SK-N-SH (cell line): ENCODE results near the gene CCDC177. TPM values are rescaled to one million over a fixed set of nuclear protein-coding genes. Genes with fewer than 3 reads are reported as not detected.

ENCODE experiments used
- CTCF ChIA-PET: fragments of 300-600, 350-600 bp; formaldehyde crosslinking; extraction: SDS; loops from one replicate; lab custom pipeline; 2021; lab: Yijun Ruan, JAX
- POLR2A ChIA-PET: fragments of 350-600 bp; sonication (Branson Sonifier 250); formaldehyde crosslinking; extraction: SDS; loops from one replicate; lab custom pipeline; 2020; ENCODE audit warnings: antibody characterized with exemption, inconsistent platforms; lab: Yijun Ruan, JAX
- DNase-seq: peaks from one replicate; pipeline ENCODE4 v3.0.0; 2012
- H2AFZ ChIP-seq: fragments of 200-600 bp; sonication (generic); 2 replicates; pipeline ENCODE4 v1.8.1; 2016; ENCODE audit warnings: antibody characterized with exemption, mild to moderate bottlenecking, low read depth
- H3F3A ChIP-seq: fragments of 200-600 bp; sonication (generic); replicated peaks from 2 replicates; pipeline ENCODE3; 2016; ENCODE audit warnings: antibody characterized with exemption, mild to moderate bottlenecking; ENCODE audit not compliant: insufficient read depth
- H3K27ac ChIP-seq, 2 experiments: fragments of 200-500 bp in 1 of 2; fragments of 200-600 bp in 1 of 2; sonication (Bioruptor generic) in 1 of 2; sonication (generic), shearing (Covaris generic) in 1 of 2; 2 replicates each; pipeline versions ENCODE4 v1.5.1 to v1.6.1; 2014 to 2016; ENCODE audit warnings: low read depth in 2 of 2, inconsistent platforms in 1 of 2, low read length in 1 of 2, mild to moderate bottlenecking in 1 of 2, mixed read lengths in 1 of 2
- H3K27me3 ChIP-seq: fragments of 200-600 bp; sonication (generic), shearing (Covaris generic); 2 replicates; pipeline ENCODE4 v1.6.1; 2016; ENCODE audit warnings: mixed run types; ENCODE audit not compliant: insufficient read depth
- H3K36me3 ChIP-seq, 2 experiments: fragments of 200-500 bp in 1 of 2; fragments of 200-600 bp in 1 of 2; sonication (Bioruptor generic) in 1 of 2; sonication (generic) in 1 of 2; replicated peaks in 1 of 2; 2 replicates each; pipeline versions ENCODE3 to v1.5.1; 2014 to 2016; ENCODE audit warnings: low read length in 1 of 2, mild to moderate bottlenecking in 1 of 2; ENCODE audit not compliant: insufficient read depth in 2 of 2, control insufficient read depth in 1 of 2
- H3K4me1 ChIP-seq, 2 experiments: fragments of 200-500 bp in 1 of 2; fragments of 200-600 bp in 1 of 2; sonication (Bioruptor generic) in 1 of 2; sonication (generic), shearing (Covaris generic) in 1 of 2; 2 replicates each; pipeline versions ENCODE4 v1.5.1 to v1.6.1; 2014 to 2016; ENCODE audit warnings: low read depth in 1 of 2, low read length in 1 of 2, mixed run types in 1 of 2; ENCODE audit not compliant: insufficient read depth in 2 of 2, control insufficient read depth in 1 of 2
- H3K4me2 ChIP-seq: fragments of 200-600 bp; sonication (generic), shearing (Covaris generic); 2 replicates; pipeline ENCODE4 v1.6.1; 2017; ENCODE audit warnings: mixed run types
- H3K4me3 ChIP-seq, 2 experiments: fragments of 200-500 bp in 1 of 2; fragments of 200-600 bp in 1 of 2; sonication (Bioruptor generic) in 1 of 2; sonication (generic), shearing (Covaris generic) in 1 of 2; 2 replicates each; pipeline versions ENCODE4 v1.5.1 to v1.8.1; 2014 to 2016; ENCODE audit warnings: low read depth in 2 of 2, inconsistent platforms in 1 of 2, low read length in 1 of 2, mild to moderate bottlenecking in 1 of 2, mixed read lengths in 1 of 2, moderate library complexity in 1 of 2
- H3K79me2 ChIP-seq: fragments of 200-600 bp; sonication (generic); 2 replicates; pipeline ENCODE4 v1.8.1; 2017; ENCODE audit warnings: mild to moderate bottlenecking; ENCODE audit not compliant: insufficient read depth
- H3K9ac ChIP-seq: fragments of 200-600 bp; sonication (generic); 2 replicates; pipeline ENCODE4 v1.6.1; 2017; ENCODE audit warnings: mixed run types
- H3K9me2 ChIP-seq: fragments of 200-600 bp; sonication (generic); 2 replicates; pipeline ENCODE4 v1.6.1; 2017; ENCODE audit warnings: mixed run types
- H3K9me3 ChIP-seq: fragments of 200-600 bp; sonication (generic); 2 replicates; pipeline ENCODE4 v1.6.1; 2017; ENCODE audit warnings: mixed run types, mild to moderate bottlenecking, moderate library complexity
- H4K20me1 ChIP-seq: fragments of 200-600 bp; sonication (generic); 2 replicates; pipeline ENCODE4 v1.6.1; 2017; ENCODE audit warnings: mild to moderate bottlenecking, mixed run types; ENCODE audit not compliant: insufficient read depth
- CHD2 ChIP-seq: fragments of 150-350 bp; IDR thresholded peaks from 2 replicates; pipeline ENCODE4 v1.6.1; 2018; ENCODE audit warnings: low read length; ENCODE audit not compliant: partially characterized antibody
- ELF1 ChIP-seq: IDR thresholded peaks from 2 replicates; pipeline ENCODE4 v1.4.0; 2012
- EP300 ChIP-seq, 2 experiments: IDR thresholded peaks; 2 replicates each; pipeline versions ENCODE4 v1.4.0 to v1.6.1; 2012; ENCODE audit warnings: borderline replicate concordance in 1 of 2, low read depth in 1 of 2, low read length in 1 of 2
- EZH2phosphoT487 ChIP-seq: fragments of 200-600 bp; sonication (generic); IDR thresholded peaks from 2 replicates; pipeline ENCODE4 v1.6.1; 2017; ENCODE audit warnings: low read depth, mixed run types, mild to moderate bottlenecking, antibody characterized with exemption, moderate library complexity, borderline replicate concordance
- FOSL2 ChIP-seq: IDR thresholded peaks from 2 replicates; pipeline ENCODE4 v1.4.0; 2012; ENCODE audit warnings: low read depth, mild to moderate bottlenecking, moderate library complexity, borderline replicate concordance
- FOXM1 ChIP-seq: IDR thresholded peaks from 2 replicates; pipeline ENCODE4 v1.4.0; 2012; ENCODE audit warnings: low read depth, mild to moderate bottlenecking
- GABPA ChIP-seq: IDR thresholded peaks from 2 replicates; pipeline ENCODE4 v1.4.0; 2012; ENCODE audit warnings: low read depth, mild to moderate bottlenecking
- MEF2A ChIP-seq: IDR thresholded peaks from 2 replicates; pipeline ENCODE4 v1.4.0; 2012; ENCODE audit warnings: low read depth, borderline replicate concordance
- MXI1 ChIP-seq: IDR thresholded peaks from 2 replicates; pipeline ENCODE4 v1.6.1; 2012; ENCODE audit warnings: mild to moderate bottlenecking, low read depth, low read length, improper control_type of control experiment
- RCOR1 ChIP-seq: fragments of 150-350 bp; IDR thresholded peaks from 2 replicates; pipeline ENCODE4 v1.6.1; 2017; ENCODE audit warnings: antibody characterized with exemption, low read length
- RFX5 ChIP-seq: IDR thresholded peaks from 2 replicates; pipeline ENCODE4 v1.6.1; 2012; ENCODE audit warnings: mild to moderate bottlenecking, improper control_type of control experiment, low read length
- SIN3A ChIP-seq: IDR thresholded peaks from 2 replicates; pipeline ENCODE4 v1.6.1; 2012; ENCODE audit warnings: low read depth, mild to moderate bottlenecking, low read length, moderate library complexity, borderline replicate concordance
- WGBS: methylation state at CpG from one replicate; pipeline ENCODE4 v1.1.6; 2017; ENCODE audit warnings: low lambda C conversion rate; 5-methylcytosine and 5-hydroxymethylcytosine counted together
- polyA plus RNA-seq, 3 experiments: library from polyadenylated mRNA; depleted of rRNA; stranded (reverse); fragments of >200 nt; gene quantifications; 2 replicates each; pipeline ENCODE4 v1.2.3, GENCODE V29; 2012
- TF ChIP-seq, protein P1 (sequence below): IDR thresholded peaks from 2 replicates; pipeline ENCODE4 v1.4.0; 2012; ENCODE audit warnings: low read depth
- TF ChIP-seq, protein P2 (sequence below): fragments of 150-350 bp; IDR thresholded peaks from 2 replicates; pipeline ENCODE4 v1.6.1; 2016; ENCODE audit warnings: mild to moderate bottlenecking, low read depth, low read length
- TF ChIP-seq, protein P3 (sequence below): IDR thresholded peaks from 2 replicates; pipeline ENCODE4 v1.4.0; 2012; ENCODE audit warnings: low read depth, borderline replicate concordance
- TF ChIP-seq, protein P4 (sequence below): IDR thresholded peaks from 2 replicates; pipeline ENCODE4 v1.4.0; 2012; ENCODE audit warnings: low read depth, borderline replicate concordance

Gene CCDC177
- polyA plus RNA-seq, 1 of the 3 experiments (the other 2 are of a cell fraction), result not detected

DNA sequence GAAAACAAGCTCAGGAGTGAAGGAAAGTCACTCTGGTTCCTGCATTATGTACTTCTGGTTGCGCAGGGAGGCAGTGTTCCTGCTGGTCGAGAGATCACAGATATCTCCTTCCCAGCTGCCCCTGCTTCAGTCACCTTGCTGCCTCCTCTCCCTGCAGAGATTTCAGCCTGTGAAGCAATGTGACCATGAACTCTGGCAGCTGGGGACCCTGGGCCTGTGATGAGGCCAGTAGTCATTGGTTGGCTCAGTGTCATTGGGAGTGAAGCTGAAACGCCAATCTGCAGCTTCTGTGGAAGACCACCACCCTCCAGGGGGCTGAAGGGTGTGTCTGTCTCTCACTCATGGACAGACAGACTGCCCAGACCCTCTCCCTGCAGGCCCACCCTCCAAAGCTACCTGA, 45.1 kb downstream of the CCDC177 start:
- POLR2A ChIA-PET, result no interaction called here
- peaks cover 18% of the 10 kb centered on the region; the same call in 1 of the 2 replicates for H3K27me3 ChIP-seq
- no peaks in the 10 kb centered on the region for H3K4me1 ChIP-seq

DNA sequence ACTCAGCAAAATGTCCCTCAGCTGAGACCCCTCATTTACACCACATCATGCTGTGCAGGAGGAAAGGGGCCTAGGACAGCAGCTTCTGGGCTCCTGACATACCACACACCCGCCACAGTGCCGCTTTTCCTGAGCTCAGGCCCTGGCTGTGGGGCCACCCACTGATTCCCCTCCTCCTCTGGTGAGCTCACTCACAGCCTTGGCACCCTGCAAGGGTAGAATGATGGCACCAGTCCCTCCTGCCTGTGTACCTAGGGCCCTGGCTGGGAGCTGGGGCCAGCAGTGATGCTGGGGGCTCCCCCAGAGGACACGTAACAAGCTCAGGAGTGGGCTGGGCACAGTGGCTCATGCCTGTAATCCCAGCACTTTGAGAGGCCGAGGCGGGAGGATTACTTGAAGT, 45.7 kb downstream of the CCDC177 start:
- Histone ChIP-seq H3K36me3 (no peaks in the 10 kb centered on the region), H3K27me3 (peaks cover 18% of the 10 kb centered on the region; the same call in 1 of the 2 replicates), H3K4me2 (no peak overlapping the region), H3K4me1 (no peaks in the 10 kb centered on the region), H3K9me2 (no peaks in the 10 kb centered on the region), H2AFZ (no peak overlapping the region), H3K4me3 (no peak overlapping the region), H3F3A (no peaks in the 10 kb centered on the region), H3K27ac (no peak overlapping the region), H4K20me1 (no peaks in the 10 kb centered on the region), H3K9ac (no peak overlapping the region), H3K79me2 (no peaks in the 10 kb centered on the region), H3K9me3 (no peaks in the 10 kb centered on the region)
- no peak for TF ChIP-seq EZH2phosphoT487
- TF ChIP-seq, protein P1, sequence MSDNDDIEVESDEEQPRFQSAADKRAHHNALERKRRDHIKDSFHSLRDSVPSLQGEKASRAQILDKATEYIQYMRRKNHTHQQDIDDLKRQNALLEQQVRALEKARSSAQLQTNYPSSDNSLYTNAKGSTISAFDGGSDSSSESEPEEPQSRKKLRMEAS, result no peak
- no peak for TF ChIP-seq EP300 (IDR thresholded peaks at IDR 0.05; ENCODE audit: borderline replicate concordance in 1 of 2, low read depth in 1 of 2, low read length in 1 of 2)
- TF ChIP-seq, protein P2, sequence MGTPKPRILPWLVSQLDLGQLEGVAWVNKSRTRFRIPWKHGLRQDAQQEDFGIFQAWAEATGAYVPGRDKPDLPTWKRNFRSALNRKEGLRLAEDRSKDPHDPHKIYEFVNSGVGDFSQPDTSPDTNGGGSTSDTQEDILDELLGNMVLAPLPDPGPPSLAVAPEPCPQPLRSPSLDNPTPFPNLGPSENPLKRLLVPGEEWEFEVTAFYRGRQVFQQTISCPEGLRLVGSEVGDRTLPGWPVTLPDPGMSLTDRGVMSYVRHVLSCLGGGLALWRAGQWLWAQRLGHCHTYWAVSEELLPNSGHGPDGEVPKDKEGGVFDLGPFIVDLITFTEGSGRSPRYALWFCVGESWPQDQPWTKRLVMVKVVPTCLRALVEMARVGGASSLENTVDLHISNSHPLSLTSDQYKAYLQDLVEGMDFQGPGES, result no peak
- no peak for TF ChIP-seq GABPA
- no peak for TF ChIP-seq RCOR1
- no peak for TF ChIP-seq ELF1
- TF ChIP-seq FOSL2, result no peak
- no peak for DNase-seq
- 62% methylated on average over 5 of the region's 5 CpGs for WGBS
- CTCF ChIA-PET, result interaction anchor here (0.9 to 9.7 kb wide), 7 partner anchors 19 to 198 kb away, joined by 3 to 98 read pairs (median 6); partner anchors contain the start of gene CCDC177
- POLR2A ChIA-PET, result no interaction called here

More for the DNA sequence above, 45.1 kb downstream of the CCDC177 start:
- Histone ChIP-seq H3K9ac (no peak overlapping the region), H4K20me1 (no peaks in the 10 kb centered on the region), H3K27ac (no peak overlapping the region), H3K36me3 (no peaks in the 10 kb centered on the region), H3K9me3 (no peaks in the 10 kb centered on the region), H3K79me2 (no peaks in the 10 kb centered on the region), H2AFZ (no peak overlapping the region), H3K9me2 (no peaks in the 10 kb centered on the region), H3K4me3 (no peak overlapping the region), H3F3A (no peaks in the 10 kb centered on the region)
- 71% methylated on average over 2 of the region's 3 CpGs for WGBS
- CTCF ChIA-PET, result interaction anchor here (0.8 to 9.7 kb wide), 9 partner anchors 19 to 198 kb away, joined by 3 to 98 read pairs (median 5); partner anchors contain the start of gene CCDC177
- no peak for DNase-seq
- no peak for TF ChIP-seq CHD2
- TF ChIP-seq, protein P3, sequence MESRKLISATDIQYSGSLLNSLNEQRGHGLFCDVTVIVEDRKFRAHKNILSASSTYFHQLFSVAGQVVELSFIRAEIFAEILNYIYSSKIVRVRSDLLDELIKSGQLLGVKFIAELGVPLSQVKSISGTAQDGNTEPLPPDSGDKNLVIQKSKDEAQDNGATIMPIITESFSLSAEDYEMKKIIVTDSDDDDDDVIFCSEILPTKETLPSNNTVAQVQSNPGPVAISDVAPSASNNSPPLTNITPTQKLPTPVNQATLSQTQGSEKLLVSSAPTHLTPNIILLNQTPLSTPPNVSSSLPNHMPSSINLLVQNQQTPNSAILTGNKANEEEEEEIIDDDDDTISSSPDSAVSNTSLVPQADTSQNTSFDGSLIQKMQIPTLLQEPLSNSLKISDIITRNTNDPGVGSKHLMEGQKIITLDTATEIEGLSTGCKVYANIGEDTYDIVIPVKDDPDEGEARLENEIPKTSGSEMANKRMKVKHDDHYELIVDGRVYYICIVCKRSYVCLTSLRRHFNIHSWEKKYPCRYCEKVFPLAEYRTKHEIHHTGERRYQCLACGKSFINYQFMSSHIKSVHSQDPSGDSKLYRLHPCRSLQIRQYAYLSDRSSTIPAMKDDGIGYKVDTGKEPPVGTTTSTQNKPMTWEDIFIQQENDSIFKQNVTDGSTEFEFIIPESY, result no peak
- TF ChIP-seq RFX5, result no peak
- no peak for TF ChIP-seq SIN3A
- no peak for TF ChIP-seq FOXM1
- TF ChIP-seq, protein P4, sequence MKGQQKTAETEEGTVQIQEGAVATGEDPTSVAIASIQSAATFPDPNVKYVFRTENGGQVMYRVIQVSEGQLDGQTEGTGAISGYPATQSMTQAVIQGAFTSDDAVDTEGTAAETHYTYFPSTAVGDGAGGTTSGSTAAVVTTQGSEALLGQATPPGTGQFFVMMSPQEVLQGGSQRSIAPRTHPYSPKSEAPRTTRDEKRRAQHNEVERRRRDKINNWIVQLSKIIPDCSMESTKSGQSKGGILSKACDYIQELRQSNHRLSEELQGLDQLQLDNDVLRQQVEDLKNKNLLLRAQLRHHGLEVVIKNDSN, result no peak
- no peak for TF ChIP-seq MXI1
- TF ChIP-seq RCOR1, result no peak
- TF ChIP-seq MEF2A, result no peak
- TF ChIP-seq, all 33 proteins: peak for 0
- H3K4me2 ChIP-seq, result no peak overlapping the region
